Esophagus squamous epithelium (tissue), 4 donors: ENCODE data around the gene SACS.

ENCODE experiments used
- CTCF ChIP-seq, 6 experiments: fragments of 450-650 bp in 4 of 6; fragments of 200-600 bp in 2 of 6; sonication (generic) in 2 of 6; IDR thresholded peaks; one replicate each; pipeline ENCODE4 v1.5.1; 2016 to 2019; ENCODE audit warnings: antibody characterized with exemption in 6 of 6, mild to moderate bottlenecking in 4 of 6, moderate library complexity in 4 of 6
- POLR2A ChIP-seq, 4 donors: fragments of 450-650 bp; IDR thresholded peaks; one replicate each; pipeline ENCODE4 v1.6.1; 2017; ENCODE audit warnings: antibody characterized with exemption in 4 of 4, mild to moderate bottlenecking in 4 of 4, moderate library complexity in 3 of 4

- TF ChIP-seq POLR2A (IDR thresholded peaks at IDR 0.05) (no peak), CTCF (IDR thresholded peaks at IDR 0.05) (no peak)
Observed at GRCh38 chr13:23399347-23399746, 34.2 kb downstream of the SACS start.
